PFSK-1 (cell line): ENCODE data around the gene UVRAG.

Experiments
- FOXP2 ChIP-seq: optimal IDR thresholded peaks from 2 replicates; pipeline ENCODE3; 2011; ENCODE audit warnings: borderline replicate concordance, control low read depth, inconsistent platforms; ENCODE audit not compliant: insufficient read depth; ENCODE audit errors: extremely low read length, extremely low read depth
- POLR2AphosphoS5 ChIP-seq: IDR thresholded peaks from 2 replicates; pipeline ENCODE4 v1.6.1; 2012; ENCODE audit warnings: low read depth, mild to moderate bottlenecking, control low read depth, low read length, moderate library complexity
- REST ChIP-seq, 2 experiments: IDR thresholded peaks; 2 replicates each; pipeline versions ENCODE4 v1.6.1 to v1.8.0; 2011 to 2012; ENCODE audit warnings: low read depth in 2 of 2, low read length in 2 of 2, control low read depth in 1 of 2, inconsistent platforms in 1 of 2, mild to moderate bottlenecking in 1 of 2, moderate library complexity in 1 of 2; ENCODE audit not compliant: insufficient read depth in 1 of 2
- SIN3A ChIP-seq: IDR thresholded peaks from 2 replicates; pipeline ENCODE4 v1.6.1; 2012; ENCODE audit warnings: mild to moderate bottlenecking, low read length, moderate library complexity, borderline replicate concordance; ENCODE audit not compliant: insufficient read depth
- TAF1 ChIP-seq: IDR thresholded peaks from 2 replicates; pipeline ENCODE4 v1.6.1; 2012; ENCODE audit warnings: low read length, control low read depth, borderline replicate concordance; ENCODE audit not compliant: insufficient read depth

- TF ChIP-seq POLR2AphosphoS5 = no peak
- no peak for TF ChIP-seq TAF1
- no peak for TF ChIP-seq SIN3A
- TF ChIP-seq REST (IDR thresholded peaks at IDR 0.05; ENCODE audit: insufficient read depth in 1 of 2, low read depth in 2 of 2, low read length in 2 of 2) = no peak
- TF ChIP-seq FOXP2 = no peak
Measured at GRCh38 chr11:75845324-75845723, 30.3 kb downstream of the UVRAG start.
